Thoracic aorta (tissue), 2 donors: ENCODE data around the gene ADAD2. TPM values are rescaled to one million over a fixed set of nuclear protein-coding genes. Genes with fewer than 3 reads are reported as not detected.

Experiments used
- ATAC-seq: fragments of 150-250 bp; one replicate; pipeline ENCODE4 v1.8.0; 2017; ENCODE audit warnings: low read depth; ENCODE audit not compliant: insufficient number of reproducible peaks, low FRiP score
- DNase-seq: peaks from one replicate; pipeline ENCODE4 v3.0.0-alpha.2; 2020; ENCODE audit warnings: low spot score
- H3K27ac ChIP-seq, 2 donors: fragments of 200-600 bp; sonication (generic); 1 replicate in 1 of 2; 2 replicates in 1 of 2; pipeline ENCODE4 v1.5.1; 2016; ENCODE audit warnings: mild to moderate bottlenecking in 2 of 2, moderate library complexity in 2 of 2
- H3K27me3 ChIP-seq: fragments of 200-600 bp; sonication (generic); replicated peaks from 2 replicates; pipeline ENCODE4 v1.6.0; 2016; ENCODE audit warnings: mild to moderate bottlenecking; ENCODE audit not compliant: insufficient read depth
- H3K36me3 ChIP-seq: fragments of 200-600 bp; sonication (generic); one replicate; pipeline ENCODE4 v1.5.1; 2016
- H3K4me1 ChIP-seq, 2 donors: fragments of 200-600 bp; sonication (generic); 1 replicate in 1 of 2; 2 replicates in 1 of 2; pipeline versions ENCODE4 v1.5.1 to v1.6.0; 2016; ENCODE audit warnings: low read depth in 2 of 2, mild to moderate bottlenecking in 1 of 2; ENCODE audit not compliant: control insufficient read depth in 1 of 2
- H3K4me3 ChIP-seq: fragments of 200-600 bp; sonication (generic); 2 replicates; pipeline ENCODE4 v1.5.1; 2016; ENCODE audit warnings: mild to moderate bottlenecking
- H3K9me3 ChIP-seq: fragments of 200-600 bp; sonication (generic); 2 replicates; pipeline ENCODE4 v1.5.1; 2016
- total RNA-seq, 2 donors: library from RNA; depleted of rRNA; stranded (reverse); fragments of >200 nt; gene quantifications; one replicate each; pipeline versions ENCODE4 v1.1.0 to v1.2.3, GENCODE V29; 2016
- TF ChIP-seq, protein P1 (sequence below): fragments of 200-600 bp; sonication (generic); IDR thresholded peaks from one replicate; pipeline ENCODE4 v1.5.1; 2019; ENCODE audit warnings: antibody characterized with exemption

ADAD2 gene
- total RNA-seq, 2 donors from 2014 or later: not detected

DNA sequence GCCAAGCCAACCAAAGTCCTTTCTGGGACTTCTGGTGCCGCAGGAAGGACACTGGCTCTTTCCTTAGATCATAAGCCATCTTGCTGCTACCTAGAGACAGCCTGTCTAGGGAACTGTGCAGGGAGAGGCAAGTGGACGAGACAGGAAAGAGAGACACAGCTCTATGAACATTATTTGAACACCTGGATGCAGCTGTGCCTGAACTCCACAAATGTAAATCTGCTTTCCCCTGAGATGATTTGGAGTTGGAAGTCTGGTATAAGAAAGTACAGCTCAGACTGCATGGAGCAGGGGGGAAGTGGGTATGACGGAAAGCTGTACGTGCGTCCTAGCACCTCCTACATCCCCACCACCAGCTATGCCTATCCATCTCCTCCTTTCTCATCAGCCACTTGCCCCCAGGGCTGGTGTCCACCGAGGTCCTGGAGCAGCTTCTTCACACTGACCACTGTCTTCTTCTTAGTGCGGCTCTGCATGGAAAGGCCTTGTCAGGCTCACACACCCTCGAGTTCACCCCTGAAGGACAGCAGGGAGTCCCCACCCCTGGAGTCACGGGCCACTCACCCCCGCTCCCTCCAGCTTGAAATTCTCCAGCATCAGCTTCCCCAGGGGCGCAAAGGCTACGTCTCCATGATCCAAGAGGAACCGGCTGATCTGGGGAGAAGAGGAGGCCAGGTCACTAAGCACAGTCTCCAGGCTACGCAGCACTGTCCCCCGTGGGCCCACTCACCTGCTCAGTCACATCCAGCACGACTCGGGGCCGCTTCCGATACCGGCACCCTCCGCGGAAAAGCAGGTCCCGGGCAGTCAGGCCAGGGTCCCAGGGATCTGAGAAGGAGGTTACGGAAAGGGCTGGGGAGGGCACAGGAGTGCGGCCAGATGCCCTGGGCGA lies 8.0 kb upstream of the ADAD2 start:
- H3K27ac ChIP-seq: no peak overlapping the region
- no peak overlapping the region for H3K4me3 ChIP-seq
- DNase-seq (no peak), ATAC-seq (no peak)
- TF ChIP-seq, protein P1, sequence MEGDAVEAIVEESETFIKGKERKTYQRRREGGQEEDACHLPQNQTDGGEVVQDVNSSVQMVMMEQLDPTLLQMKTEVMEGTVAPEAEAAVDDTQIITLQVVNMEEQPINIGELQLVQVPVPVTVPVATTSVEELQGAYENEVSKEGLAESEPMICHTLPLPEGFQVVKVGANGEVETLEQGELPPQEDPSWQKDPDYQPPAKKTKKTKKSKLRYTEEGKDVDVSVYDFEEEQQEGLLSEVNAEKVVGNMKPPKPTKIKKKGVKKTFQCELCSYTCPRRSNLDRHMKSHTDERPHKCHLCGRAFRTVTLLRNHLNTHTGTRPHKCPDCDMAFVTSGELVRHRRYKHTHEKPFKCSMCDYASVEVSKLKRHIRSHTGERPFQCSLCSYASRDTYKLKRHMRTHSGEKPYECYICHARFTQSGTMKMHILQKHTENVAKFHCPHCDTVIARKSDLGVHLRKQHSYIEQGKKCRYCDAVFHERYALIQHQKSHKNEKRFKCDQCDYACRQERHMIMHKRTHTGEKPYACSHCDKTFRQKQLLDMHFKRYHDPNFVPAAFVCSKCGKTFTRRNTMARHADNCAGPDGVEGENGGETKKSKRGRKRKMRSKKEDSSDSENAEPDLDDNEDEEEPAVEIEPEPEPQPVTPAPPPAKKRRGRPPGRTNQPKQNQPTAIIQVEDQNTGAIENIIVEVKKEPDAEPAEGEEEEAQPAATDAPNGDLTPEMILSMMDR: no peak
- no peaks in the 10 kb centered on the region for H3K27me3 ChIP-seq
- H3K9me3 ChIP-seq: no peaks in the 10 kb centered on the region
- peaks cover 8 to 16% of the 10 kb centered on the region in 2 donors for H3K4me1 ChIP-seq
- H3K36me3 ChIP-seq: peaks cover 42% of the 10 kb centered on the region

DNA sequence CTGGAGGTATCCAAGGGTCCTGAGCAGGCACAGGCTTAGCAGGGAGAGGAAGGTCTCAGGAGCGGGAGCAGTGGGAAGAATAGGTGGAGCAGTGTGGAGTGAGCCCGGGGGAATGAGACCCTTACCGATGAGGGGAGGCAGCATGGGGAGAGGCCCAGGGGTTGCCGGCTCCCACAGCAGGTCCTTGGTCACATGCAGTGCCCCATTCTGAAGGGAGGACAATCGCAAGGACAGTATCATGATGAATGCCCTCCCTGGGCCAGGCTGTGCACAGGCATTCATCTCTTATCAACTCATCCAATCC lies 7.4 kb upstream of the ADAD2 start:
- DNase-seq (no peak), ATAC-seq (no peak)
- no peaks in the 10 kb centered on the region for H3K9me3 ChIP-seq
- no peak overlapping the region for H3K27ac ChIP-seq
- H3K27me3 ChIP-seq: no peaks in the 10 kb centered on the region
- H3K36me3 ChIP-seq: peaks cover 41% of the 10 kb centered on the region
- peaks cover 6 to 13% of the 10 kb centered on the region in 2 donors for H3K4me1 ChIP-seq
- no peak overlapping the region for H3K4me3 ChIP-seq
- TF ChIP-seq, protein P1: no peak

DNA sequence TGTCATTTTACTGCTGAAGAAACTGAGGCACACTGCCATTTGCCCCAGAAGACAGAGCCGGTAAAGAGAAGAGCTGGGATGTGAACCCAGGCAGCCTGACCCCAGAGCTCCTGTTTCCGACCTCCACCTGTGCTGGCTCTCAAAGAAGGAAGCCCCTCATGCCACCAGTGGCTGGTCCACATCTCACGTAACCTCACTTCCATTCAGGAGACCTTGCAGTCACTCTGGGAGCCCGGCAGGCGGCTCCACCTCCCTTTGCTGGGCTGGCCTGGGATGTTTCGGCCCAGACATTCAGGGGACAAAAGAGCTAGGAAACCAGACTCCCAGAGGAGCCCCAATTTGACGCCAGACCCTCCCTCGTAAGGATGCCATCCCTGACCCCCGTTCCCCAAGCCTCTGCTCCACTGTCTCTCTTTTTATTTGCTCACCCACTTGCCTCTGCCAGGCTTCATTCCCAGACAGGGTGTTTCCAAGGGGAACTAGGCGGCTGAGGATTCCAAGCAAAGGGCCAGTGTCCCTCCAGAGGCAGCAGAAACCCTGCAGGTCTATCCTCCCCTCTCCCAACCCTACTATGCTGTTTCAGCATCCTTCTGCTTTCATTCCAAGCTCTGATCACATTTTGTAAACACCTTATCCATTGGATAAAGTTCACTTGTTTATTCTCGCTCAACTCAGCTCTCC lies 6.9 kb upstream of the ADAD2 start:
- H3K9me3 ChIP-seq: no peaks in the 10 kb centered on the region
- H3K27ac ChIP-seq: no peak overlapping the region
- H3K4me1 ChIP-seq: peaks cover 6 to 13% of the 10 kb centered on the region in 2 donors
- no peak for DNase-seq
- TF ChIP-seq, protein P1: no peak
- H3K27me3 ChIP-seq: no peaks in the 10 kb centered on the region
- no peak for ATAC-seq
- H3K36me3 ChIP-seq: peaks cover 37% of the 10 kb centered on the region
- no peak overlapping the region for H3K4me3 ChIP-seq

DNA sequence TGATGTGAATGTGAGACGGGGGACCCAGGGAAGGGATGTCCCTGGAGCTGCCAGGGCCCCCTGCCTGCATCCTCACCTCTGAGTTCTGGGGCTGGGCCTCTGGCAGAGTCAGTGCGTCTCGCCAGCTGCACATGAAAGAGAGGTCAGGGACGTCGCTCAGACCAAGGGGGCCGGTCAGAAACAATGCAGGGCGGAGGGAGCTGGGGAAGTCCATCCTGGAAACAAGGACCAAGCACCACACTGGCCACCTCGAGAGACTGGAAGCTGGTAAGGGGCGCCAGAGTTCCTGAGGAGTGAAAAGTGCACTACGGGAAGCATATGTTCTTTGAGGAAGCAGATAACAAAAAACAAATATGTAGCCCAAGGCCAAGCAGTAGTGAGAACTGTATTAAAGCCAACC lies 6.2 kb upstream of the ADAD2 start:
- no peak for ATAC-seq
- no peaks in the 10 kb centered on the region for H3K27me3 ChIP-seq
- H3K36me3 ChIP-seq: peaks cover 32% of the 10 kb centered on the region
- H3K4me1 ChIP-seq: peaks cover 6 to 13% of the 10 kb centered on the region in 2 donors
- H3K4me3 ChIP-seq: no peak overlapping the region
- no peaks in the 10 kb centered on the region for H3K9me3 ChIP-seq
- DNase-seq: no peak
- TF ChIP-seq, protein P1: no peak
- no peak overlapping the region for H3K27ac ChIP-seq

DNA sequence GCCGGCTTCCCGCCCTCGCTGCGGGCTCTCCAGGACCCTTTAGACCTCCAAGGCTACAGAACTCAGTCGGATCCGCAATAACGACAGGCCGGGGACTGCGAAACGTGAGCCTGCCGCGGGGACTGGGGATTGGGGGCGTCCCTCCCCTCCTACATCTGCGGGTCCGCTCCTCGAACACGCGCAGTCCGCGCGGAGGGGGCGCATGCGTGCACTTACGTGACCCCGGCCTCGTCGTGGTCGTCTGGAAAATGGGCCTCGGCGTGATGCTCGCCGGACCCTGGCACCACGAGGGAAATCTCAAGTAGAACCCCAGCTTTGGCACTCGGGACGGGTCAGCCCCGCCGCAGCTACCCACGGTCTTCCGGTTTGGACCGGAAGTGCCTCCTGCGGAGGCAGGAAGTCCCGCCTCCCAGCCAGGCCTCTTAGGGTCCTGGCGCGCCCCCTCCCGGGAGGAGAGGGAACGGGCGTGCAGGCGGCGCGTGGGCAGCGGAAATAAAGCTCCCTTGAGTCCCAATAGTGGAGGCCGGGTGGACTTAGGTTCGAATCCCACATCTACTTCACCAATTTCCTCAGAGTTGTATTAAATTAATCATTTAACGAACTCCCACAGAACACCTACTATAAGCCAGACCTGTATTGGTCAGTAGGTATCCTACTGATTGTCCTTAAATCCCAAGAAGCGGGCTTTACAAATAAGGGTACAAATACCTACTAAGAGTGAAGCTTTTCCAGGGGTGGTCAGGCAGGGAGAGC lies 4.1 kb upstream of the ADAD2 start, which contains the start of gene TAF1C:
Gene TAF1C, minus strand, starts transcription at position 373 of the 753 bp plus-strand sequence. CDS start 2,069 bp downstream, outside the sequence.
- TF ChIP-seq, protein P1: peak; percentile 93
- peak; percentile 81 for DNase-seq
- no peaks in the 10 kb centered on the region for H3K9me3 ChIP-seq

More for the DNA sequence above, 4.1 kb upstream of the ADAD2 start, which contains the start of gene TAF1C:
- peaks cover 18% of the 10 kb centered on the region for H3K36me3 ChIP-seq
- H3K4me3 ChIP-seq: peak within 1 kb of the TSS; percentile 98
- H3K4me1 ChIP-seq: peaks cover 6 to 13% of the 10 kb centered on the region in 2 donors
- H3K27me3 ChIP-seq: no peaks in the 10 kb centered on the region
- peak within 1 kb of the TSS; percentile 73 for H3K27ac ChIP-seq
- ATAC-seq: peak; percentile 68
